HK-2 (cell line): ENCODE data around the gene KCNAB1.
"Not testable (repeated sequence)": the region's sequence is repeated elsewhere in the genome, so short reads cannot be mapped to it uniquely, and the experiment has no call there.

Source experiments
- DNase-seq: peaks from one replicate; pipeline ENCODE4 v3.0.0-alpha.2; 2018; ENCODE audit not compliant: unreplicated experiment

Gene KCNAB1

GRCh38 chr3:156120528-156121251 is at the start of gene KCNAB1:
TSS of gene KCNAB1 (plus strand) at chr3:156120578.
- no peak for DNase-seq

GRCh38 chr3:156071031-156071430 is 49.3 kb upstream of the KCNAB1 start:
- DNase-seq = no peak

GRCh38 chr3:156072950-156073657 is 47.3 kb upstream of the KCNAB1 start:
- DNase-seq = not testable (repeated sequence)

- no peak for DNase-seq
These were observed 30.3 kb upstream of the KCNAB1 start for GRCh38 chr3:156090126-156090525.

DNA sequence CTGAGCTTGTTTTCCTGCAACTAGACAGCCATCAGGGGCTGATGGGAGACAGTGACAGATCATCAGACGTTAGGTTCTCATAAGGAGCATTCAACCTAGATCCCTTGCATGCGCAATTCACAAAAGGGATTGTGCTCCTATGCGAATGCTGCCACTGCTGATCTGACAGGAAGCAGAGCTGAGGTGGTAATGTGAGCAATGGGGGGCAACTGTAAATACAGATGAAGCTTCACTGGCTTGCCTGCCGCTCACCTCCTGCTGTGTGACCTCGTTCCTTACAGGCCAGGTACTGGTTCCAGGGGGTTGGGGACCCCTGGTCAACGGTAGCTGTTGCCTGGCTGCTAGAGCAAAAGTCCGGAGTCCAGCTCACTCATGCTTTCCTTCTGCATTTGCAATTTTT is 26.4 kb upstream of the KCNAB1 start:
- DNase-seq = no peak

- no peak for DNase-seq
These were observed 26.0 kb upstream of the KCNAB1 start for GRCh38 chr3:156094391-156094790.

DNA sequence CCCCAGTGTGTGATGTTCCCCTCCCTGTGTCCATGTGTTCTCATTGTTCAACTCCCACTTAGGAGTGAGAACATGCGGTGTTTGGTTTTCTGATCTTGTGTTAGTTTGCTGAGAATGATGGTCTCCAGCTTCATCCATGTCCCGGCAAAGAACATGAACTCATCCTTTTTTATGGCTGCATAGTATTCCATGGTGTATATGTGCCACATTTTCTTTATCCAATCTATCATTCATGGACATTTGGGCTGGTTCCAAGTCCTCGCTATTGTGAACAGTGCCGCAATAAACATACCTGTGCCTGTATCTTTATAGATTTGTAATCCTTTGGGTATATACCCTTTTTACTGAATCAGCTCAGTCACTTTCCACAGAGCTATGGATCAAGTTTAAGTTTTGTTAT is 24.7 kb upstream of the KCNAB1 start:
- DNase-seq = not testable (repeated sequence)

DNA sequence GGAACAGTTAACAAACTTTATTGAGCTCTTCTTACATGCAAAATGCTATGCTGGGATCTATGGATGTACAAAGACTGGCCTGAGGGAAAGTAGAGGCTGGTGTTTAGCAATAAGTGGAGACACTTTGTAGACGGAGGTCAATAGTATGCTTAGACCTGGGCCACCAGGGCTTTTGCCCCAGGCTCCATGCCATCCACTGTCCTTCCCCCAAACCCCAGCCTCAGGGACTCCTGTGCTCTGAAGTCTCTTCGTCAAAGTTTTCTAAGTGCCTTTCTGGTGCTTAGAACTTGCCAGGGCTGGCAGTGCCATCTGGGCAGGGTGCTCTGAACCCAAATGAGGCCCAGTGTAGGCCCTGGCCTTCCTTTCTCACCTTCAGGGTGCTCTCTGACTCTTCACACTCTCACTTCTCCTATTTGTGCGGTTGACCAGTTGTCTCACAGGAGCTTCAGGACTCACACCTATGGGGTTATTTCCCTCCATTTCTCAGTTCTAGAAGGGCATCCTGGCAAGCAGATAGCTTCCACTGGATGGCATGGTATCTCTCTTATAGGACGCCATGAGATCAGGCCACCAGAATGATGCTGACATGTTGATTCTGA is 21.8 kb upstream of the KCNAB1 start:
- no peak for DNase-seq

DNA sequence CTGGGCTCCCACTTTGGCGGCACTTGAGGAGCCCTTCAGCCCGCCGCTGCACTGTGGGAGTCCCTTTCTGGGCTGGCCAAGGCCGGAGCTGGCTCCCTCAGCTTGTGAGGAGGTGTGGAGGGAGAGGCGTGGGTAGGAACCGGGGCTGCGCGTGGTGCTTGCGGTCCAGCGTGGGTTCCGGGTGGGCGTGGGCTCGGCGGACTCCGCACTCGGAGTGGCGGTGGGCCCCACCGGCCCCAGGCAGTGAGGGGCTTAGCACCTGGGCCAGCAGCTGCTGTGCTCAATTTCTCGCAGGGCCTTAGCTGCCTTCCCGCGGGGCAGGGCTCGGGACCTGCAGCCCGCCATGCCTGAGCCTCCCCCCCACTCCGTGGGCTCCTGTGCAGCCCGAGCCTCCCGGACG is 21.0 kb upstream of the KCNAB1 start:
- DNase-seq = not testable (repeated sequence)

DNA sequence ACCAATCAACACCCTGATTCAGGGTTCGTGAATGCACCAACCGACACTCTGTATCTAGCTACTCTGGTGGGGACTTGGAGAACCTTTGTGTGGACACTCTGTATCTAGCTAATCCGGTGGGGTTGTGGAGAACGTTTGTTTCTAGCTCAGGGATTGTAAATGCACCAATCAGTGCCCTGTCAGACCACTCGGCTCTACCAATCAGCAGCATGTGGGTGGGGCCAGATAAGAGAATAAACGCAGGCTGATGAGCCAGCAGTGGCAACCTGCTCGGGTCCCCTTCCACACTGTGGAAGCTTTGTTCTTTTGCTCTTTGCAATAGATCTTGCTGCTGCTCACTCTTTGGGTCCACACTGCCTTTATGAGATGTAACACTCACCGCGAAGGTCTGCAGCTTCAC is 20.4 kb upstream of the KCNAB1 start:
- not testable (repeated sequence) for DNase-seq

GRCh38 chr3:156102267-156102931 is 18.0 kb upstream of the KCNAB1 start:
- DNase-seq = no peak

DNA sequence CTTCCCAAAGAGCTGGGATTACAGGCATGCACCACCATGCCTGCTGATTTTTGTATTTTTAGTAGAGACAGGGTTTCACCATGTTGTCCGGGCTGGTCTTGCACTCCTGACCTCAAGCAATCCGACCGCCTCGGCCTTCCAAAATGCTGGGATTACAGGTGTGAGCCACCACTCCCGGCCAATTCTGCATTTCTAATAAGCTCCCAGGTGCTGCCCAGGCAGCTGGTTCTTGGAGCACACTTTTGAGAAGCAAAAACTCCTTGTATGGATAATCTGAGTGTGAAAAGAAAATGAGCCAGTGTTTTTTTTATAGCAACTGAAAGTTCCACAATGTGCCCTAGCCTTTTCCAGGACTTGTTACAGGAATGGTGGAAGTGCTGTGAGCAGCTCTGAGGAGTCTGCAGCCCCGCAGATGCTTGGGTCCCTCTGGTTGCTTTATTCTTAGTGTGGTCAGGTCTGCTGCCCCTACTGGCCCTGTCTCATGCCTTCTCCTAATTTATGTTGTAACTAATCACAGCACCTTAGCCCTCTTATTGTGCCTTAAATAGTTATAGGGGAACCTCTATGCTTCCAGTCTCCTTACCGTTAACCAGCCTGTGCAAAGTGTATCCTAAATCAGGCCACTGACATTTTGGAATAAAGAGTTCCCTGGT is 13.5 kb upstream of the KCNAB1 start:
- no peak for DNase-seq

DNA sequence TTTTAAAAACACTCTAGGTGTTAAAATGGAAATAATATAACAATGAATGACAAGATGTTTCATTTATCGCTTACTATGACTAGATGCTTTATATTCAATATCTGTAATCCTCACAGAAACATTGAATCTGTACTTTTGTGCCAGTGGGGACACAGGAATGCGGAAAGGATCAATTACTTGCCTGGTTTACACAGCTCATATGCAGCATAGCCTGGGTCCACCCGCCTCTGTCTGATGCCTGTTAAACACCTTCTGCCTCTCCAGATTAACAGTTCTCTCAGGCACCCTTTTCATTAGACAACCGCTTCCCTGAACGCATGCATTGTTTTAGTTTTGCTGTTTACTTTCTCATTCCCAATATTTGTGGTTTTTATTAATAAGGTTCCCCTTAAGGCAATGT is 12.9 kb upstream of the KCNAB1 start:
- no peak for DNase-seq

DNA sequence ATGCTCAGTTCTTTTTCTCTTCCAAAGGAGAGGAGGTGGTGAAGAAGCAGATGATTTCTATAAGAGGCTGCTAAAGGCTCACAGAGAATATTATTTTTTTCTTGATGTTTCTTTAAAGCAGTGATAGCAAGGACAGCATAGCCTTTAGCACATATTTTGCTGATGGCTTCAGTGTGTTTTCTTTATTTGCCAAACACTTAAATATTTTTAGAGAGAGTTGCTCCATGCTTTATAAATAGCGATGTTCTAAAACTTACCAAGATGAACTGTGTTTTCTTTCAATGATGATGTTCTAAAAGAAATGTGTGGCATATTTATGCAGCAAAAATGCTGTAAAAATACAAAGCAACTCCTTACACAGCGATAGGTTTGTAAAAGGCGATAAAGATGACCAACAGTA is 11.8 kb upstream of the KCNAB1 start:
- no peak for DNase-seq

GRCh38 chr3:156109989-156110388 is 10.4 kb upstream of the KCNAB1 start:
- DNase-seq = no peak

- DNase-seq = no peak
These were observed 6.1 kb downstream of the KCNAB1 start for GRCh38 chr3:156126467-156126866.

- DNase-seq = no peak
These were observed 10.9 kb downstream of the KCNAB1 start for GRCh38 chr3:156131241-156131640.

DNA sequence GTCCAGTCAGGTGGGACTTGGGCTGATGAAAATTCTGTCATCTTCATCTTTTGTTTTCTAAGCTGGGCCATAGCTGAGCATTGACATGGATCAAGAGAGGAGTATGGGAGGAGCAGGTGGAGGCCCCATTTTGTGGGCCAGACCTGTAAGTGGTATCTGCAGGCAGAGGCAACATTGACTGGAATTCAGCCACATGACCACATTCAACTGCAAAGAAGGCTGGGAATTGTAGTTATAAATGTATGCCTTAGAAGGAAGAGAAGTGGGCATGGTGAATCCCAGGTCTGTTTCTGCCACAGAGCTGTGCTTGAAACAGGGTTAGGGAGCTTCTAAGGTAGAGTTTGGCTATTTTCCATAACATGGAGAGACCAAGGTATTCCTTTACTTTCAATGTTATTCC is 11.4 kb downstream of the KCNAB1 start:
- DNase-seq = no peak

- DNase-seq = no peak
These were observed 11.9 kb downstream of the KCNAB1 start for GRCh38 chr3:156132313-156132712.

DNA sequence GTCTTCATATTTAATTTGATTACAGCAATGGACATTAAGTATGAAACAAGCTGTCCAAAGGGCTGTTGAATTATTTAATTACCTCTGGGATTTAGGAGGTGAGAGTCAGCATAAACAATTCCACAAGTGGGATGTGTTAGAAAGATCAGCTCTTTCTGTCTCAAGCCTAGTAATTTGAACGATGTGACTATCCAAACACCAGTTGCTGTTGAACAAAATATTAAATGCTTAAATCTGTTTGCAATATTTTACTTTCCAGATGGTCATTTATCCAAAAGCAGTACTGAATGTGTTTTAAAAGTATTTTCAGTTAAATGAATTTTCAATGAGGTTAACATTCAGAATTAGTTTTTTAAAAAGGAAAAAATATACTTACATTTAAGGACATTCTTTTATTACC is 12.7 kb downstream of the KCNAB1 start:
- no peak for DNase-seq

DNA sequence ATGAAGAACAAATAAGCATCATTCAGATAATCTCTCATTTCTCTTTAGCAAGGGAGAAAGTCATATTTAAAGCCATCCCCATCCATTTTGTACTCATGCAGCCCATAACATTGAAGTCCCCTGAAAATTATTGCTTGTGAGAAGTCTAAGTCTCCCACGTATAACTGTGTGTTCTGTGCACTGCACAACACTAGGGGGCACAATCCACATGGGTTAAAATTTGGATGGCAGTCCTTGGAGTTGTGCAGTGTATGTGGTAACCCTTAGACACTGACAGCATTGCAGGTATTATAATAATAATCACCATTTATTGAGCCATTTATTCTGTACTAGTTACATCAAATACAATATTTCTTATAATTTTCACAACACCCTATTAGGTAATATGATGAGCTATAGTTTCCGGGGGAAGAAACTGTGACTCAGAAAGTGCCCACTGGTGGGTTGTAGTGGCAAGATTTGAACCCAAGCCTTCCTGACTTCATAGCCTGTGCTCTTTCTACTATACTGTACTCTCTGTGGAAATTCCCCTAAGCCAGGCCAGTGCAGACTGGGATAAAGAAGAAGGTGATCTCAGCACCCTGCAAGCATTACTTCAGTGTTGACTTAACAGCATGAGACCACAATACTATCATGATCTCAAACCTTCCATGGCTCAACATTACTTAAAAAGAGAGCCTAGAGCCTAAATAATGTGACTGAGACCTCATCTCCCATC is 15.7 kb downstream of the KCNAB1 start:
- DNase-seq = no peak
